Measurements from ENCODE around the gene CDCP1. TPM values are rescaled to one million over a fixed set of nuclear protein-coding genes. Genes with fewer than 3 reads are reported as not detected.

Gene CDCP1
- total and polyA plus RNA-seq, 4 donors, result 0.33 to 8.9 (median 3.0) TPM

Other genes starting within 250 kb of the CDCP1 start
- gene ZDHHC3, start 170.2 kb downstream of the CDCP1 start, total RNA-seq, result 10 to 100 TPM; 60.5 to 62.2 TPM
- gene ZDHHC3, start 170.2 kb downstream of the CDCP1 start, polyA plus RNA-seq, result 10 to 100 TPM; 44.8 to 49.5 TPM
- gene EXOSC7, start 170.1 kb downstream of the CDCP1 start, total RNA-seq, result 10 to 100 TPM; 30.7 to 31.2 TPM
- 10 to 100 TPM; 15.8 to 28.9 TPM for gene EXOSC7, start 170.1 kb downstream of the CDCP1 start, polyA plus RNA-seq
- 100 to 1,000 TPM in 1 of 2 donors, 10 to 100 TPM in 1; 96.9 to 109 TPM for gene CLEC3B, start 120.1 kb downstream of the CDCP1 start, total RNA-seq
- gene CLEC3B, start 120.1 kb downstream of the CDCP1 start, polyA plus RNA-seq, result 100 to 1,000 TPM in 1 of 2 donors, 10 to 100 TPM in 1; 69.1 to 177 TPM
- gene TMEM158, start 79.9 kb upstream of the CDCP1 start, total RNA-seq, result 1 to 10 TPM; 3.0 to 3.2 TPM
- gene TMEM158, start 79.9 kb upstream of the CDCP1 start, polyA plus RNA-seq, result under 1 TPM in 1 of 2 donors, not detected in 1; 0.88 TPM
- 10 to 100 TPM; 10.3 to 14.4 TPM for gene LARS2, start 242.2 kb upstream of the CDCP1 start, total RNA-seq
- gene LARS2, start 242.2 kb upstream of the CDCP1 start, polyA plus RNA-seq, result 1 to 10 TPM; 1.6 to 2.7 TPM